Activated CD4-positive, alpha-beta T cell treated with anti-CD3 and anti-CD28 coated beads, Interleukin-2, amount 50 U/mL, for 24 hours (primary cell): ENCODE data around the gene TAPT1.

ENCODE experiments used
- DNase-seq, 2 donors: peaks; one replicate each; pipeline ENCODE4 v3.0.0-alpha.2; 2020; ENCODE audit warnings: low read depth in 1 of 2, low spot score in 1 of 2

TAPT1 gene

GRCh38 chr4:16139066-16139945 is 87.0 kb downstream of the TAPT1 start:
- DNase-seq, result no peak

- DNase-seq, result no peak
Measured at GRCh38 chr4:16136827-16137226, 89.4 kb downstream of the TAPT1 start.

GRCh38 chr4:16136311-16136710 is 90.0 kb downstream of the TAPT1 start:
- no peak for DNase-seq

- DNase-seq, result no peak
Measured at GRCh38 chr4:16133406-16133805, 92.9 kb downstream of the TAPT1 start.

GRCh38 chr4:16131293-16131692 is 95.0 kb downstream of the TAPT1 start:
- no peak for DNase-seq

GRCh38 chr4:16129336-16129735 is 96.9 kb downstream of the TAPT1 start:
- no peak for DNase-seq

GRCh38 chr4:16126714-16127113 is 99.6 kb downstream of the TAPT1 start:
- DNase-seq, result no peak

GRCh38 chr4:16125571-16126445 is 100.5 kb downstream of the TAPT1 start:
- DNase-seq, result no peak

GRCh38 chr4:16124232-16124631 is 102.0 kb downstream of the TAPT1 start:
- no peak for DNase-seq

- no peak for DNase-seq
Measured at GRCh38 chr4:16123356-16124084, 102.8 kb downstream of the TAPT1 start.

- peak in 1 of 2 donors; percentile 37 for DNase-seq
Measured at GRCh38 chr4:16122784-16123183, 103.5 kb downstream of the TAPT1 start.

GRCh38 chr4:16122308-16122711 is 104.0 kb downstream of the TAPT1 start:
- DNase-seq, result no peak

GRCh38 chr4:16120720-16121119 is 105.6 kb downstream of the TAPT1 start:
- no peak for DNase-seq

GRCh38 chr4:16119981-16120380 is 106.3 kb downstream of the TAPT1 start:
- no peak for DNase-seq

GRCh38 chr4:16118090-16118489 is 108.2 kb downstream of the TAPT1 start:
- DNase-seq, result no peak

GRCh38 chr4:16117164-16117563 is 109.1 kb downstream of the TAPT1 start:
- no peak for DNase-seq

GRCh38 chr4:16116493-16116990 is 109.7 kb downstream of the TAPT1 start:
- no peak for DNase-seq

- no peak for DNase-seq
Measured at GRCh38 chr4:16116019-16116418, 110.3 kb downstream of the TAPT1 start.

- DNase-seq, result no peak
Measured at GRCh38 chr4:16114546-16114945, 111.7 kb downstream of the TAPT1 start.

- no peak for DNase-seq
Measured at GRCh38 chr4:16113741-16114140, 112.5 kb downstream of the TAPT1 start.

- DNase-seq, result no peak
Measured at GRCh38 chr4:16111533-16111932, 114.7 kb downstream of the TAPT1 start.
